ENCODE measurements around the gene TSHR. TPM values are rescaled to one million over a fixed set of nuclear protein-coding genes. Genes with fewer than 3 reads are reported as not detected.

TSHR gene
- total and polyA plus RNA-seq, 2 of the 4 experiments (the other 2 are of a cell fraction) = not detected

- BruUV-seq (replicated peaks) = no TSS peak
- Histone ChIP-seq H2BK5ac (ENCODE audit: low read depth, low read length, poor library complexity, severe bottlenecking) (no peak overlapping the region), H3K36me3 (ENCODE audit: control insufficient read depth, insufficient read depth, low read length) (no peaks in the 10 kb centered on the region), H3K79me1 (ENCODE audit: low read depth in 1 of 2, low read length in 2 of 2) (no peaks in the 10 kb centered on the region), H2AK5ac (ENCODE audit: low read depth, low read length) (no peak overlapping the region), H3K14ac (replicated peaks; ENCODE audit: low read depth, low read length) (no peak overlapping the region), H4K8ac (ENCODE audit: low read depth in 2 of 2, low read length in 2 of 2) (no peak overlapping the region), H3K4me1 (ENCODE audit: control insufficient read depth, insufficient read depth, low read length) (no peaks in the 10 kb centered on the region), H2AK9ac (replicated peaks; ENCODE audit: low read depth, low read length, poor library complexity) (no peak overlapping the region), H3K23ac (ENCODE audit: low read depth, low read length) (no peak overlapping the region), H3K27me3 (ENCODE audit: control insufficient read depth, insufficient read depth, low read length) (peaks cover 2% of the 10 kb centered on the region; the same call in 1 of the 2 replicates), H3K27ac (ENCODE audit: insufficient read depth, low read length) (no peak overlapping the region), H3K4me3 (ENCODE audit: insufficient read depth, low read depth, low read length) (no peak overlapping the region), H4K20me1 (ENCODE audit: insufficient read depth, low read length) (no peaks in the 10 kb centered on the region), H3K4me2 (ENCODE audit: low read depth, low read length) (no peak overlapping the region), H2AFZ (replicated peaks; ENCODE audit: low read length, poor library complexity) (no peak overlapping the region), H3K9me3 (ENCODE audit: control insufficient read depth, insufficient read depth, low read length) (no peaks in the 10 kb centered on the region), H2BK15ac (ENCODE audit: low read depth, low read length) (no peak overlapping the region), H3K4ac (ENCODE audit: low read depth, low read length) (no peak overlapping the region), H4K91ac (ENCODE audit: insufficient read depth, low read depth, low read length) (no peak overlapping the region), H2BK120ac (ENCODE audit: low read depth, low read length) (no peak overlapping the region), H3K9me1 (ENCODE audit: insufficient read depth, low read length) (no peaks in the 10 kb centered on the region), H3K56ac (ENCODE audit: extremely low read depth, insufficient read depth, low read length) (no peak overlapping the region), H3K9ac (ENCODE audit: low read depth, low read length) (no peak overlapping the region), H3K18ac (ENCODE audit: low read depth, low read length) (no peak overlapping the region), H2BK20ac (ENCODE audit: low read depth, low read length) (no peak overlapping the region), H4K5ac (ENCODE audit: low read depth, low read length) (no peak overlapping the region)
- no peak for TF ChIP-seq BHLHE40 (IDR thresholded peaks at IDR 0.05; ENCODE audit: low read depth, low read length)
- no peak for TF ChIP-seq CEBPB (IDR thresholded peaks at IDR 0.05; ENCODE audit: low read depth, low read length)
- no peak for TF ChIP-seq USF2 (IDR thresholded peaks at IDR 0.05; ENCODE audit: low read depth, low read length)
- no peak for TF ChIP-seq MXI1 (IDR thresholded peaks at IDR 0.05; ENCODE audit: borderline replicate concordance, low read depth, low read length)
- DNase-seq (no peak), ATAC-seq (ENCODE audit: low read depth) (no peak)
- in situ Hi-C loops (cut with MboI; ENCODE audit: low sequenced_read_pairs) (no loop called here), intact Hi-C loops (cut with micrococcal nuclease) (no loop called here), dilution Hi-C loops (cut with HindIII; ENCODE audit: low sequenced_read_pairs, unreplicated experiment) (no loop called here)
- no CpG with 5 or more reads among the region's 1 CpG for whole genome bisulfite sequencing, 2 experiments (ENCODE audit: extremely low coverage in 2 of 2, insufficient read length in 1 of 2)
- ChIA-PET POLR2A (ENCODE audit: unreplicated experiment) (no interaction called here), CTCF (no interaction called here)
Measured at GRCh38 chr14:81129242-81129641, 173.8 kb downstream of the TSHR start.
